Thyroid gland (tissue), 4 donors: Measurements from ENCODE around the gene MIB1.

ENCODE experiments used
- POLR2A ChIP-seq, 2 donors: fragments of 450-650 bp; IDR thresholded peaks; one replicate each; pipeline ENCODE4 v1.6.1; 2017; ENCODE audit warnings: antibody characterized with exemption in 2 of 2, mild to moderate bottlenecking in 2 of 2, moderate library complexity in 1 of 2
- TF ChIP-seq, protein P1 (sequence below), 6 experiments: fragments of 200-600 bp in 3 of 6; fragments of 450-650 bp in 3 of 6; sonication (generic) in 3 of 6; IDR thresholded peaks; one replicate each; pipeline ENCODE4 v1.5.1; 2016 to 2019; ENCODE audit warnings: antibody characterized with exemption in 6 of 6, mild to moderate bottlenecking in 2 of 6, inconsistent platforms in 1 of 6, moderate library complexity in 1 of 6

DNA sequence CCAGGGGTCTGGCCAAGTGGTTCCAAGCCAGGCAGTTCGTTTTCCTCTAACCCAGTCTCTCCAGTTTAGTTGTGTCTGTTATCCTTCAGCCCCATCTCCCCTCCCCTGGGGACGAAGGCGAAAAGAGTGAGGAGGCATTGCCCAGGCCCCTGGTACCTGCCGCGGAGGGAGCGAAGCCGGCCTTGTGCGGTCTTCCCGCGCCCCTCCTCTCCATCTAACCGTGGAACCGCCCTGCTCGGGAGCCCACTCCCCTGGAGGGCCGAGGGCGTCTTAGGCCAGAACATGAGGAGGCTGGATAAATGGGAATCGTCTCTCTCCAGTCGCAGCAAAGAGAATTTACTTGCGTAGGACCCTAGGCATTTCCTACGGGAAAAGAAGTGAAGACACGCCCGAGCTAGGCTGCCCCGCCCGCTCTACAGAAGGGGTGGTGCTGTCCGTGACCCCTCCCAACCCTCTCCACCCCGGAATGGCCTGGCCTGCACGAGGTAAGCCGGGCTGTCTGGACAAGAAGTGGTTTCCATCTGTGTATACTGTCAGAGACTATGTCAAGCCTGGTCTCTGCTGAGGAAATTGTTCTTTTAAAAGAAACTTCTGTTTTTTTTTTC is 156.2 kb downstream of the MIB1 start:
- TF ChIP-seq, protein P1, sequence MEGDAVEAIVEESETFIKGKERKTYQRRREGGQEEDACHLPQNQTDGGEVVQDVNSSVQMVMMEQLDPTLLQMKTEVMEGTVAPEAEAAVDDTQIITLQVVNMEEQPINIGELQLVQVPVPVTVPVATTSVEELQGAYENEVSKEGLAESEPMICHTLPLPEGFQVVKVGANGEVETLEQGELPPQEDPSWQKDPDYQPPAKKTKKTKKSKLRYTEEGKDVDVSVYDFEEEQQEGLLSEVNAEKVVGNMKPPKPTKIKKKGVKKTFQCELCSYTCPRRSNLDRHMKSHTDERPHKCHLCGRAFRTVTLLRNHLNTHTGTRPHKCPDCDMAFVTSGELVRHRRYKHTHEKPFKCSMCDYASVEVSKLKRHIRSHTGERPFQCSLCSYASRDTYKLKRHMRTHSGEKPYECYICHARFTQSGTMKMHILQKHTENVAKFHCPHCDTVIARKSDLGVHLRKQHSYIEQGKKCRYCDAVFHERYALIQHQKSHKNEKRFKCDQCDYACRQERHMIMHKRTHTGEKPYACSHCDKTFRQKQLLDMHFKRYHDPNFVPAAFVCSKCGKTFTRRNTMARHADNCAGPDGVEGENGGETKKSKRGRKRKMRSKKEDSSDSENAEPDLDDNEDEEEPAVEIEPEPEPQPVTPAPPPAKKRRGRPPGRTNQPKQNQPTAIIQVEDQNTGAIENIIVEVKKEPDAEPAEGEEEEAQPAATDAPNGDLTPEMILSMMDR (IDR thresholded peaks at IDR 0.05): no peak
- no peak for TF ChIP-seq POLR2A (IDR thresholded peaks at IDR 0.05)
